Anterior cingulate cortex (tissue), 58 donors: Measurements from ENCODE around the gene YWHAG.
"Not testable (repeated sequence)": the region's sequence is repeated elsewhere in the genome, so short reads cannot be mapped to it uniquely, and the experiment has no call there.

ENCODE experiments used
- DNase-seq, 58 donors: peaks; one replicate each; lab custom pipeline; 2025; lab: John Stamatoyannopoulos, UW

Gene YWHAG

GRCh38 chr7:76329479-76329878 lies 29.3 kb downstream of the YWHAG start:
- no peak for DNase-seq

- DNase-seq, result no peak
These were observed 30.4 kb downstream of the YWHAG start for GRCh38 chr7:76328389-76328788.

GRCh38 chr7:76327610-76328009 lies 31.2 kb downstream of the YWHAG start:
- no peak for DNase-seq

- DNase-seq, result no peak
These were observed 32.1 kb downstream of the YWHAG start for GRCh38 chr7:76326646-76327233.

GRCh38 chr7:76325811-76326210 lies 33.0 kb downstream of the YWHAG start:
- DNase-seq, result no peak

GRCh38 chr7:76325092-76325491 lies 33.7 kb downstream of the YWHAG start:
- no peak for DNase-seq

- peak in 37 of 58 donors; percentile 25 to 80 (median 61) for DNase-seq
These were observed 40.1 kb downstream of the YWHAG start for GRCh38 chr7:76318488-76319353.

- DNase-seq, result peak; percentile 82 to 99 (median 97)
These were observed 40.9 kb downstream of the YWHAG start for GRCh38 chr7:76317782-76318487.

GRCh38 chr7:76316984-76317781 lies 41.6 kb downstream of the YWHAG start:
- peak in 2 of 58 donors; percentile 40 to 69 for DNase-seq

- DNase-seq, result peak in 1 of 58 donors; percentile 7
These were observed 43.4 kb downstream of the YWHAG start for GRCh38 chr7:76315364-76315763.

GRCh38 chr7:76314740-76315139 lies 44.1 kb downstream of the YWHAG start:
- DNase-seq, result not testable (repeated sequence)

GRCh38 chr7:76314042-76314721 lies 44.6 kb downstream of the YWHAG start:
- peak; percentile 31 to 98 (median 91) for DNase-seq

GRCh38 chr7:76311838-76312237 lies 47.0 kb downstream of the YWHAG start:
- DNase-seq, result not testable (repeated sequence)

GRCh38 chr7:76310102-76310957 lies 48.5 kb downstream of the YWHAG start:
- peak in 52 of 58 donors; percentile 12 to 88 (median 58) for DNase-seq

- DNase-seq, result not testable (repeated sequence)
These were observed 49.3 kb downstream of the YWHAG start for GRCh38 chr7:76309341-76310101.

- peak in 1 of 58 donors; percentile 31 for DNase-seq
These were observed 49.9 kb downstream of the YWHAG start for GRCh38 chr7:76308874-76309273.

GRCh38 chr7:76304888-76305375 lies 53.9 kb downstream of the YWHAG start:
- peak in 52 of 58 donors; percentile 12 to 87 (median 70) for DNase-seq
